ENCODE results near the gene CTTN.

CTTN gene

GRCh38 chr11:70411713-70412452, 13.6 kb downstream of the CTTN start:
- Histone ChIP-seq H3K27me3 (ENCODE audit: control insufficient read depth, insufficient read depth, low read length) (no peaks in the 10 kb centered on the region), H3K36me3 (ENCODE audit: insufficient read depth, low read length) (peaks cover 93% of the 10 kb centered on the region), H3K4me3 (ENCODE audit: low read length) (no peak overlapping the region), H3K9ac (ENCODE audit: low read depth, low read length) (no peak overlapping the region), H3K9me3 (replicated peaks; ENCODE audit: low read length) (no peaks in the 10 kb centered on the region), H3K4me1 (ENCODE audit: control insufficient read depth, insufficient read depth, low read length) (peaks cover 11% of the 10 kb centered on the region), H3K4me2 (ENCODE audit: low read length) (no peak overlapping the region)

GRCh38 chr11:70413151-70413550, 14.8 kb downstream of the CTTN start:
- Histone ChIP-seq H3K36me3 (ENCODE audit: insufficient read depth, low read length) (peaks cover 93% of the 10 kb centered on the region), H3K27me3 (ENCODE audit: control insufficient read depth, insufficient read depth, low read length) (no peaks in the 10 kb centered on the region), H3K4me2 (ENCODE audit: low read length) (no peak overlapping the region)

GRCh38 chr11:70414341-70415100, 16.2 kb downstream of the CTTN start:
- H3K9ac ChIP-seq (ENCODE audit: low read depth, low read length) = no peak overlapping the region
- no peaks in the 10 kb centered on the region for H3K9me3 ChIP-seq (replicated peaks; ENCODE audit: low read length)
- no peak overlapping the region for H3K4me2 ChIP-seq (ENCODE audit: low read length)
- H3K27me3 ChIP-seq (ENCODE audit: control insufficient read depth, insufficient read depth, low read length) = no peaks in the 10 kb centered on the region
- H3K36me3 ChIP-seq (ENCODE audit: insufficient read depth, low read length) = peaks cover 90% of the 10 kb centered on the region
- peaks cover 11% of the 10 kb centered on the region for H3K4me1 ChIP-seq (ENCODE audit: control insufficient read depth, insufficient read depth, low read length)
- H3K4me3 ChIP-seq (ENCODE audit: low read length) = no peak overlapping the region

More at GRCh38 chr11:70413151-70413550, 14.8 kb downstream of the CTTN start:
- Histone ChIP-seq H3K4me1 (ENCODE audit: control insufficient read depth, insufficient read depth, low read length) (peaks cover 11% of the 10 kb centered on the region), H3K9ac (ENCODE audit: low read depth, low read length) (no peak overlapping the region), H3K9me3 (replicated peaks; ENCODE audit: low read length) (no peaks in the 10 kb centered on the region), H3K4me3 (ENCODE audit: low read length) (no peak overlapping the region)

GRCh38 chr11:70415191-70415590, 16.9 kb downstream of the CTTN start:
- Histone ChIP-seq H3K36me3 (ENCODE audit: insufficient read depth, low read length) (peaks cover 90% of the 10 kb centered on the region), H3K4me1 (ENCODE audit: control insufficient read depth, insufficient read depth, low read length) (peaks cover 18% of the 10 kb centered on the region), H3K9me3 (replicated peaks; ENCODE audit: low read length) (no peaks in the 10 kb centered on the region), H3K9ac (ENCODE audit: low read depth, low read length) (no peak overlapping the region), H3K4me3 (ENCODE audit: low read length) (no peak overlapping the region), H3K27me3 (ENCODE audit: control insufficient read depth, insufficient read depth, low read length) (no peaks in the 10 kb centered on the region), H3K4me2 (ENCODE audit: low read length) (no peak overlapping the region)

- H3K36me3 ChIP-seq (ENCODE audit: insufficient read depth, low read length) = peaks cover 90% of the 10 kb centered on the region
- H3K9me3 ChIP-seq (replicated peaks; ENCODE audit: low read length) = no peaks in the 10 kb centered on the region
- H3K4me3 ChIP-seq (ENCODE audit: low read length) = no peak overlapping the region
- no peaks in the 10 kb centered on the region for H3K27me3 ChIP-seq (ENCODE audit: control insufficient read depth, insufficient read depth, low read length)
- no peak overlapping the region for H3K4me2 ChIP-seq (ENCODE audit: low read length)
- peaks cover 19% of the 10 kb centered on the region for H3K4me1 ChIP-seq (ENCODE audit: control insufficient read depth, insufficient read depth, low read length)
- H3K9ac ChIP-seq (ENCODE audit: low read depth, low read length) = no peak overlapping the region
Measured at GRCh38 chr11:70415642-70416395, 17.5 kb downstream of the CTTN start.

- H3K4me1 ChIP-seq (ENCODE audit: control insufficient read depth, insufficient read depth, low read length) = peaks cover 19% of the 10 kb centered on the region
- no peaks in the 10 kb centered on the region for H3K27me3 ChIP-seq (ENCODE audit: control insufficient read depth, insufficient read depth, low read length)
- H3K4me3 ChIP-seq (ENCODE audit: low read length) = no peak overlapping the region
- no peaks in the 10 kb centered on the region for H3K9me3 ChIP-seq (replicated peaks; ENCODE audit: low read length)
- no peak overlapping the region for H3K4me2 ChIP-seq (ENCODE audit: low read length)
- peaks cover 92% of the 10 kb centered on the region for H3K36me3 ChIP-seq (ENCODE audit: insufficient read depth, low read length)
- H3K9ac ChIP-seq (ENCODE audit: low read depth, low read length) = no peak overlapping the region
Measured at GRCh38 chr11:70416881-70417280, 18.6 kb downstream of the CTTN start.

GRCh38 chr11:70418130-70418529, 19.8 kb downstream of the CTTN start:
- no peaks in the 10 kb centered on the region for H3K9me3 ChIP-seq (replicated peaks; ENCODE audit: low read length)
- peaks cover 92% of the 10 kb centered on the region for H3K36me3 ChIP-seq (ENCODE audit: insufficient read depth, low read length)
- no peak overlapping the region for H3K4me2 ChIP-seq (ENCODE audit: low read length)
- H3K4me1 ChIP-seq (ENCODE audit: control insufficient read depth, insufficient read depth, low read length) = peaks cover 21% of the 10 kb centered on the region
- H3K9ac ChIP-seq (ENCODE audit: low read depth, low read length) = no peak overlapping the region
- no peaks in the 10 kb centered on the region for H3K27me3 ChIP-seq (ENCODE audit: control insufficient read depth, insufficient read depth, low read length)
- H3K4me3 ChIP-seq (ENCODE audit: low read length) = no peak overlapping the region

- peaks cover 34% of the 10 kb centered on the region for H3K4me1 ChIP-seq (ENCODE audit: control insufficient read depth, insufficient read depth, low read length)
- H3K9me3 ChIP-seq (replicated peaks; ENCODE audit: low read length) = no peaks in the 10 kb centered on the region
- no peak overlapping the region for H3K4me3 ChIP-seq (ENCODE audit: low read length)
- no peak overlapping the region for H3K9ac ChIP-seq (ENCODE audit: low read depth, low read length)
- peaks cover 94% of the 10 kb centered on the region for H3K36me3 ChIP-seq (ENCODE audit: insufficient read depth, low read length)
- no peak overlapping the region for H3K4me2 ChIP-seq (ENCODE audit: low read length)
- no peaks in the 10 kb centered on the region for H3K27me3 ChIP-seq (ENCODE audit: control insufficient read depth, insufficient read depth, low read length)
Measured at GRCh38 chr11:70419307-70420007, 21.1 kb downstream of the CTTN start.

GRCh38 chr11:70420008-70420464, 21.7 kb downstream of the CTTN start:
- Histone ChIP-seq H3K4me1 (ENCODE audit: control insufficient read depth, insufficient read depth, low read length) (peaks cover 30% of the 10 kb centered on the region), H3K36me3 (ENCODE audit: insufficient read depth, low read length) (peaks cover 94% of the 10 kb centered on the region), H3K27me3 (ENCODE audit: control insufficient read depth, insufficient read depth, low read length) (no peaks in the 10 kb centered on the region), H3K4me2 (ENCODE audit: low read length) (no peak overlapping the region), H3K9ac (ENCODE audit: low read depth, low read length) (no peak overlapping the region), H3K4me3 (ENCODE audit: low read length) (no peak overlapping the region), H3K9me3 (replicated peaks; ENCODE audit: low read length) (no peaks in the 10 kb centered on the region)

GRCh38 chr11:70420496-70420895, 22.2 kb downstream of the CTTN start:
- H3K4me1 ChIP-seq (ENCODE audit: control insufficient read depth, insufficient read depth, low read length) = peaks cover 27% of the 10 kb centered on the region
- H3K4me2 ChIP-seq (ENCODE audit: low read length) = no peak overlapping the region
- no peak overlapping the region for H3K9ac ChIP-seq (ENCODE audit: low read depth, low read length)
- H3K4me3 ChIP-seq (ENCODE audit: low read length) = no peak overlapping the region
- no peaks in the 10 kb centered on the region for H3K9me3 ChIP-seq (replicated peaks; ENCODE audit: low read length)
- no peaks in the 10 kb centered on the region for H3K27me3 ChIP-seq (ENCODE audit: control insufficient read depth, insufficient read depth, low read length)
- H3K36me3 ChIP-seq (ENCODE audit: insufficient read depth, low read length) = peaks cover 95% of the 10 kb centered on the region

GRCh38 chr11:70421123-70421522, 22.8 kb downstream of the CTTN start:
- no peaks in the 10 kb centered on the region for H3K27me3 ChIP-seq (ENCODE audit: control insufficient read depth, insufficient read depth, low read length)
- H3K4me1 ChIP-seq (ENCODE audit: control insufficient read depth, insufficient read depth, low read length) = peaks cover 24% of the 10 kb centered on the region
- peaks cover 93% of the 10 kb centered on the region for H3K36me3 ChIP-seq (ENCODE audit: insufficient read depth, low read length)
- no peak overlapping the region for H3K4me2 ChIP-seq (ENCODE audit: low read length)
- H3K9me3 ChIP-seq (replicated peaks; ENCODE audit: low read length) = no peaks in the 10 kb centered on the region
- H3K9ac ChIP-seq (ENCODE audit: low read depth, low read length) = no peak overlapping the region
- no peak overlapping the region for H3K4me3 ChIP-seq (ENCODE audit: low read length)
